C4-2B (cell line): Measurements from ENCODE around the gene DCAF8L2.

ENCODE experiments used
- CTCF ChIP-seq: fragments of 450-650 bp; conservative IDR thresholded peaks from 2 replicates; pipeline ENCODE4 v1.5.1; 2017; ENCODE audit warnings: mild to moderate bottlenecking
- ZFX ChIP-seq: fragments of 450-650 bp; IDR thresholded peaks from 2 replicates; pipeline ENCODE4 v1.6.1; 2017

- no peak for TF ChIP-seq CTCF
- TF ChIP-seq ZFX: no peak
These were observed 90.6 kb downstream of the DCAF8L2 start for GRCh38 chrX:27680726-27681125.
